ENCODE measurements around the gene SRPK2.

- TF ChIP-seq CTCF (IDR thresholded peaks at IDR 0.05) = no peak
- TF ChIP-seq POLR2A (IDR thresholded peaks at IDR 0.05) = no peak
These were observed 227.4 kb downstream of the SRPK2 start for GRCh38 chr7:105161366-105161765.
